ENCODE results near the gene DRD1. TPM values are rescaled to one million over a fixed set of nuclear protein-coding genes. Genes with fewer than 3 reads are reported as not detected.
"Not testable (repeated sequence)": the region's sequence is repeated elsewhere in the genome, so short reads cannot be mapped to it uniquely, and the experiment has no call there.

The DRD1 gene
- total RNA-seq, 4 donors from 2014 or later, result 0.82 TPM; not detected in 3

- no peak for DNase-seq
- no peaks in the 10 kb centered on the region for H3K9me3 ChIP-seq
- TF ChIP-seq CTCF (IDR thresholded peaks at IDR 0.05), result no peak
- intact Hi-C loops (cut with DNase I; ENCODE audit: low total_unique reads), result no loop called here
- H3K36me3 ChIP-seq, result no peaks in the 10 kb centered on the region
- H3K4me1 ChIP-seq, result no peaks in the 10 kb centered on the region
- no peaks in the 10 kb centered on the region for H3K27me3 ChIP-seq
- no peak overlapping the region for H3K27ac ChIP-seq
- H3K4me3 ChIP-seq, result no peak overlapping the region
These were observed 4.3 kb upstream of the DRD1 start for GRCh38 chr5:175448276-175448675.

- intact Hi-C loops (cut with DNase I; ENCODE audit: low total_unique reads), result no loop called here
- no peak for TF ChIP-seq CTCF (IDR thresholded peaks at IDR 0.05)
- TF ChIP-seq POLR2A (IDR thresholded peaks at IDR 0.05), result no peak
- no peaks in the 10 kb centered on the region for H3K36me3 ChIP-seq
These were observed 3.6 kb upstream of the DRD1 start for GRCh38 chr5:175447571-175447970.

GRCh38 chr5:175446378-175446777, 2.4 kb upstream of the DRD1 start:
- intact Hi-C loops (cut with DNase I; ENCODE audit: low total_unique reads); H3K27me3 ChIP-seq; H3K4me3 ChIP-seq; H3K9me3 ChIP-seq; H3K27ac ChIP-seq; DNase-seq; H3K4me1 ChIP-seq; H3K36me3 ChIP-seq: not testable (repeated sequence)

More at GRCh38 chr5:175447571-175447970, 3.6 kb upstream of the DRD1 start:
- Histone ChIP-seq H3K4me1 (no peaks in the 10 kb centered on the region), H3K4me3 (no peak overlapping the region), H3K9me3 (no peaks in the 10 kb centered on the region), H3K27ac (no peak overlapping the region), H3K27me3 (no peaks in the 10 kb centered on the region)
- no peak for DNase-seq

- intact Hi-C loops (cut with DNase I; ENCODE audit: low total_unique reads), result no loop called here
- Histone ChIP-seq H3K27me3 (no peaks in the 10 kb centered on the region), H3K36me3 (no peaks in the 10 kb centered on the region), H3K4me1 (no peaks in the 10 kb centered on the region), H3K4me3 (no peak overlapping the region), H3K9me3 (no peaks in the 10 kb centered on the region), H3K27ac (no peak overlapping the region)
- DNase-seq, result no peak
- no peak for TF ChIP-seq CTCF (IDR thresholded peaks at IDR 0.05)
- no peak for TF ChIP-seq POLR2A (IDR thresholded peaks at IDR 0.05)
These were observed 999 bp upstream of the DRD1 start for GRCh38 chr5:175444905-175445456.

- Histone ChIP-seq H3K4me1 (no peaks in the 10 kb centered on the region), H3K9me3 (no peaks in the 10 kb centered on the region), H3K4me3 (no peak overlapping the region), H3K27me3 (no peaks in the 10 kb centered on the region), H3K27ac (no peak overlapping the region), H3K36me3 (no peaks in the 10 kb centered on the region)
- intact Hi-C loops (cut with DNase I; ENCODE audit: low total_unique reads), result no loop called here
- no peak for DNase-seq
- TF ChIP-seq CTCF (IDR thresholded peaks at IDR 0.05) (no peak), POLR2A (IDR thresholded peaks at IDR 0.05) (no peak)
These were observed 395 bp downstream of the DRD1 start for GRCh38 chr5:175443514-175444059.

Data from uterus (tissue), 4 donors.